Skeletal muscle cell (primary cell): ENCODE results near the gene PIK3R2.
"Not testable (repeated sequence)": the region's sequence is repeated elsewhere in the genome, so short reads cannot be mapped to it uniquely, and the experiment has no call there.

ENCODE experiments used
- DNase-seq: peaks from one replicate; pipeline ENCODE4 v3.0.0-alpha.2; 2010; ENCODE audit warnings: low read depth
- H3K4me3 ChIP-seq: 2 replicates; pipeline ENCODE4 v1.5.1; 2011; ENCODE audit warnings: low read depth, mild to moderate bottlenecking, control low read depth, low read length, moderate library complexity

The PIK3R2 gene

DNA sequence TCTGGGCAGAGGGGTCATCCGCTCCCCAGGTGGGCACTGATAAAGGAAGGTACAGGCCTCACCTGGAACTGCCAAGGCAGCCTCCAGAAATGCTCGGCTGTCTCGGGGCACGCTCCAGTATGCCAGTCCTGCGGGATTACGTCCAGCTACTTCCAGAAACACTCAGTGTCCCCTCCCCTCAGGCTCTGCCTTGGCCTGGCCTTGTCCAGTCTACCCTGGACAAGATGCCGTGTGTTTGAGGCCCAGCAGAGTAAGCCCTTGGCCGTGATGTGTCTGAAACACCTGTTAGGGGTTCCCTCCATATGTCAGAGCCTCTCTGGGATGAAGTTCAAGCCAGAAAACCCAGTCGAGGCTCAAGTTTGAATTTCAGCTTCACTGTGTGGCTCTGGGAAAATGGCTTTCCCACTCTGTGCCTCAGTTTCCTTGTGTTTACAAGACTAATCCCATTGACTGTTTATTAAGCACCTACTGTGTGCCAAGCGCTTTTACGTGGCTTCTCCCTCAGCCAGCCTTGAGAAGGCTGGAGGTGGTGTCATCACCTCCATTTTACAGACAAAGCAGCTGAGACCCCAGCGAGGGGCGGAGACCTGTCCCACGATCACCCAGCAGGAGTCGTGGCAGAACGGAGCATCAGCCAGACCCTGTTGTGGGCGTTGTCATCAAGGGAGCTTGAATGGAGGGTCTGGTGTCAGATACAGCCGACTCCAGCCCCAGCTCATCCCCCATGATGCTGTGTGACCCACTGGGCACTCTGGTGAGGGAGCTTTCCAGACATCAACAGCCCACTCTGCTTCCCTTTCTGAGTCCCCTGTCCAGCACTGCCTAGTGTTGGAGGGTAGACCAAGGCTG is 2.0 kb upstream of the PIK3R2 start:
- H3K4me3 ChIP-seq = no peak overlapping the region
- no peak for DNase-seq

- DNase-seq = peak; percentile 90
- H3K4me3 ChIP-seq = peak overlapping the region; percentile 55
Observed at GRCh38 chr19:18152442-18152816, 534 bp upstream of the PIK3R2 start.

DNA sequence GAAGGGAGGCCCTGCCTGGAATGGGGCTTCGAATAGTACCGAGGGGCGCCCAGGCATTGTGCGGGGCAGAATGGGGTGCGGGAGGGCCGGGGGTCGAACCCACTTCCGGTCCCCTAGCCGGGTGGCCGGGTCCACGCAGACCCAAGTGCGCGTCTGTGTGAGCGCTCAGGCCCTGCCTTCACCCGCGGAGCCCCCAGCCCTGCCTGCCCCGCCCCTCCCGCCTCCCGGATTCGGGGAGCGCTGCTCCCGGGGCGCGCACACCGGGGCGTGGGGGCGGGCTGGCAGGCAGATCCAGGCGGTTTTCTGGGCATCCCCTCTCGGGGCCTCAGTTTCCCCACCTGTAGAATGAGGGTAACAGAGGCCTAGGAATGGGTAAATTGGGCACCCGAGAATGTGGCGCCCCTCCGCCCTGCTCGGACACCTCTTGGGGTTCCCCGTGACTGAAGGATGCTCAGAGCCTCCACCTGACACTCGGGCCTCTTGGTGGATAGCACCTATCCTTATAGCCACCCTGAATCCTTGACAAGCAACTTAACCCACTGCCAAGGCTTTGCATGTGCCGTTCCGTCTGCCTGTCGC is 682 bp downstream of the PIK3R2 start:
- H3K4me3 ChIP-seq = peak overlapping the region; percentile 93
- DNase-seq = no peak

- H3K4me3 ChIP-seq = no peak overlapping the region
- no peak for DNase-seq
Observed at GRCh38 chr19:18155095-18156087, 2.4 kb downstream of the PIK3R2 start.

GRCh38 chr19:18156268-18156667 is 3.3 kb downstream of the PIK3R2 start:
- DNase-seq = no peak
- H3K4me3 ChIP-seq = no peak overlapping the region

- H3K4me3 ChIP-seq = no peak overlapping the region
Observed at GRCh38 chr19:18156841-18157464, 4.0 kb downstream of the PIK3R2 start.

DNA sequence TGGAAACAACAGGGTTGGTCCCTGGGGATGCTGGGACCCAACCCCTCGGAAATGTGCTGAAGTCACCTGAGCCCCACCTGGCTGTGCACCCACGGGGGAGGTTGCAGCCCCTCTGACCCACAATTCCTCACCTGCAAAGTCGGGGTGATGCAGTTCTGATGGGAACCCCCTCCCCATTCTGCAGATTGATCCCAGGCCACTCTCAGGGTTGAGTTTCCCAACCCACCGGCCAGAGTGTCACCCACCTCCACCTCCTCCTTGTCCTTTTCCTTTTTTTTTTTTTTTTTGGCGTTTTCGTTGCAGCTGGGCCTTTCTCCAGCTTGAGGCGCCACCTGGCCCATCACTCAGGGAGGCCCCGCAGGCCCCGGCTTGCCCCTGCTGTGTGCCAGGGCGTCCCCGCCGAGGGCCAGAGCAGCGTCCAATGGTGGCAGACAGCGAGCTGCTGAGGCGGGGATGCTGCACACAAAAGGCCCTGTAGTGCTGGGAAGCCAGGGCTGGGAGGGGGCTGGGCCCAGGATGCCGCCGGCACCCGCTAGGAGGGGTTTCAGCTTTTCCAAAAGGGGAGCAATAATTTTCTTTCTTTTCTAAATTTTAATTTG is 4.6 kb downstream of the PIK3R2 start:
- no peak for DNase-seq
- no peak overlapping the region for H3K4me3 ChIP-seq

More at GRCh38 chr19:18156841-18157464, 4.0 kb downstream of the PIK3R2 start:
- peak; percentile 65 for DNase-seq

- DNase-seq = no peak
- H3K4me3 ChIP-seq = no peak overlapping the region
Observed at GRCh38 chr19:18158467-18158866, 5.5 kb downstream of the PIK3R2 start.

- DNase-seq, H3K4me3 ChIP-seq: not testable (repeated sequence)
Observed at GRCh38 chr19:18159059-18159616, 6.2 kb downstream of the PIK3R2 start.

GRCh38 chr19:18159810-18160209 is 6.8 kb downstream of the PIK3R2 start:
- no peak for DNase-seq
- no peak overlapping the region for H3K4me3 ChIP-seq

GRCh38 chr19:18160493-18160970 is 7.6 kb downstream of the PIK3R2 start:
- H3K4me3 ChIP-seq = peak overlapping the region; percentile 24
- no peak for DNase-seq

- peak overlapping the region; percentile 24 for H3K4me3 ChIP-seq
- no peak for DNase-seq
Observed at GRCh38 chr19:18160971-18161635, 8.1 kb downstream of the PIK3R2 start.

- no peak for DNase-seq
- peak overlapping the region; percentile 17 for H3K4me3 ChIP-seq
Observed at GRCh38 chr19:18161636-18162002, 8.7 kb downstream of the PIK3R2 start.

- H3K4me3 ChIP-seq = no peak overlapping the region
- DNase-seq = no peak
Observed at GRCh38 chr19:18164072-18164471, 11.1 kb downstream of the PIK3R2 start.

DNA sequence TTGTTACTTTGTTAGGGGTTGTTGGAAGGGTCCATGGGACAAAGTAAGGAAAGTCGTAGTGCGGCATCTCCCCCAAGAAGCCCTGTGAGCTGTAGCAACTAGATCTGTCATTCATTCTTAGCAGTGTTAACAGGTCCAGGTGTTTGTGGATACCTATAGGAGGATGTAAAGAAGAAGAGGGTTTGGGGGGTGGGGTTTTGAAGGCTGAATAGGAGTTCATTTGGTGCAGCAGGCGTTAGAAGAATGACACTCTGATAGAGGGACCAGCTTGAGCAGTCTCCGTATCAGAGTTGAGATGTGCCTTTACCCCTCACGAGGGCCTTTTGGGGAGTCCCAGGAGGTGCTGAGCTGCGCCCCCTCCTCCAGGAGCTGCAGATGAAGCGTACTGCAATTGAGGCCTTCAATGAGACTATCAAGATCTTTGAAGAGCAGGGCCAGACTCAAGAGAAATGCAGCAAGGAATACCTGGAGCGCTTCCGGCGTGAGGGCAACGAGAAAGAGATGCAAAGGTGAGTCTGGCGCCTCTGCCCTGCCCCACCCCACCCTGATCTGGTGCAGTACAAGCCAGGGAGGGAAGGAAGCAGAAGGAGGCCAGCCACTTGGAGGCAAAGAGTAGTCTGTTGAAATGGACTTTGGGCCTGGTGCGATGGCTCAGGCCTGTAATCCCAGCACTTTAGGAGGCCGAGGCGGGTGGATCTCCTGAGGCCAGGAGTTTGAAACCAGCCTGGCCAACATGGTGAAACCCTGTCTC is 13.0 kb downstream of the PIK3R2 start:
- DNase-seq = no peak
- H3K4me3 ChIP-seq = no peak overlapping the region

DNA sequence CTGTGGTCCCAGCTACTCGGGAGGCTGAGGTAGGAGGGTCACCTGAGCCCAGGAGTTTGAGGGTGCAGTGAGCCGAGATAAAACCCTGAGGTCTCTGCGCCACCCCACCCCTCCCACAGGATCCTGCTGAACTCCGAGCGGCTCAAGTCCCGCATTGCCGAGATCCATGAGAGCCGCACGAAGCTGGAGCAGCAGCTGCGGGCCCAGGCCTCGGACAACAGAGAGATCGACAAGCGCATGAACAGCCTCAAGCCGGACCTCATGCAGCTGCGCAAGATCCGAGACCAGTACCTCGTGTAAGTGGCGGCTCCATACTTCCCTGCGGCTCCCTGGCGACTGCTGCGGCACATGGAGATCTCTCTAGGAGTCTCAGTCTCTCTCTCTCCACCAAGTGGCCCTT is 14.0 kb downstream of the PIK3R2 start:
- DNase-seq = no peak
- H3K4me3 ChIP-seq = no peak overlapping the region

DNA sequence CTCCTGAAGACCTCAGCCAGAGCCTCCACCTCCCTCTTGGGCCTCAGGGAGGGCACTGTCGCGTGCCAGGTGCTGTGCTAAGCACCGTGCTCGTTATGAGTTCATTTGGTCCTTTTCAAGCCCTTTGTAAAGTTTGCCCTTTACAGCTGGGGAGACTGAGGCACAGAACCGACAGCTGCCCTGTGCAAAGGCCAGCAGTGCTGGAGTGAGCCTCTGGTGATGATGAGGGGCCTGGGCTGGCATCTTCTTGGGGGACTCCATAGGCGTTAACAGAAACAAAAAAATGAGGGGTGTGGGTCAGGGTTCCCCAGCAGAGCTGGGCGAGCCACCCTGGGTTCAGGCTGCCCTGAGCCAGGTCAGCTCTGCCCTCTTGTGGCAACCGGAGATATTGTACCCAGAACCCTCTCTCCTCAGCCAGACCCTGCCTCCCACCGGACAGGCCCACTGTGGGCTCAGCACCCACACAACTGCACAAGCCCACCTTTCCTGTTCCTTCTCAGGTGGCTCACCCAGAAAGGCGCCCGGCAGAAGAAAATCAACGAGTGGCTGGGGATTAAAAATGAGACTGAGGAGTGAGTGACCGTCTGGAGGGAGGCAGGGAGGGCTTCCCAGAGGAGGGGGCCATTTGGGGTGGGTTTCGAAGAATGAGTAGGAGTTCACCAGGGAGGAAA is 15.1 kb downstream of the PIK3R2 start:
- DNase-seq = no peak
- no peak overlapping the region for H3K4me3 ChIP-seq
